ENCODE measurements around the gene MAN1C1.

DNA sequence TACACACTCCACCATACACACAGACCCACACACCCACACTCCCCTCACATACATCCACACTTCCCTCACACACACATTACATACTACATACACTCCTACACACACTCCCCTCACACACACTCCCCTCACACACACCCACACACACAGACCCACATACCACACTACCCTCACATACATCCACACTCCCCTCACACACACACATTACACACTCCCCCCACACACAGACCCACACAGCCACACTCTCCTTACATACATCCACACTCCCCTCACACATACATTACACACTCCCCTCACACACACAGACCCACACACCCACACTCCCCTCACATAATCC, 150.8 kb downstream of the MAN1C1 start:
- no peak for TF ChIP-seq CTCF (conservative IDR thresholded peaks at IDR 0.05 in 1 of 2, IDR thresholded peaks at IDR 0.05 in 1 of 2; ENCODE audit: low read depth in 1 of 2, low read length in 2 of 2)
- TF ChIP-seq EZH2 (IDR thresholded peaks at IDR 0.05; ENCODE audit: low read length, missing control alignments) = no peak

Data from fibroblast of lung (primary cell).